GM23338 (cell line): ENCODE measurements around the gene AURKAIP1.

Experiments used
- CREB1 ChIP-seq: fragments of 250-450 bp; sonication (Bioruptor Pico); IDR thresholded peaks from 2 replicates; pipeline ENCODE4 v1.5.0; 2020; ENCODE audit warnings: low read depth, mild to moderate bottlenecking, moderate library complexity
- CTCF ChIP-seq, 2 experiments: fragments of 200-600 bp in 1 of 2; sonication (generic) in 1 of 2; conservative IDR thresholded peaks; 2 replicates each; pipeline versions ENCODE4 v1.5.1 to v1.6.1; 2016 to 2017; ENCODE audit warnings: antibody characterized with exemption in 2 of 2, low read depth in 2 of 2, mild to moderate bottlenecking in 2 of 2, moderate library complexity in 1 of 2
- EZH2 ChIP-seq: fragments of 200-600 bp; sonication (generic); IDR thresholded peaks from one replicate; pipeline ENCODE4 v1.8.0; 2017; ENCODE audit warnings: antibody characterized with exemption, mild to moderate bottlenecking, low read depth; ENCODE audit not compliant: unreplicated experiment
- EZH2phosphoT487 ChIP-seq: fragments of 200-600 bp; sonication (generic); IDR thresholded peaks from one replicate; pipeline ENCODE4 v1.8.1; 2018; ENCODE audit warnings: antibody characterized with exemption; ENCODE audit not compliant: unreplicated experiment
- JUNB ChIP-seq: IDR thresholded peaks from one replicate; pipeline ENCODE4 v1.6.1; 2016; ENCODE audit warnings: antibody characterized with exemption; ENCODE audit not compliant: unreplicated experiment
- NANOG ChIP-seq: IDR thresholded peaks from 2 replicates; pipeline ENCODE4 v1.6.1; 2016; ENCODE audit warnings: antibody characterized with exemption, borderline replicate concordance
- POLR2AphosphoS5 ChIP-seq: IDR thresholded peaks from 2 replicates; pipeline ENCODE4 v1.6.1; 2016; ENCODE audit warnings: antibody characterized with exemption, low read depth
- REST ChIP-seq: IDR thresholded peaks from one replicate; pipeline ENCODE4 v1.6.1; 2018; ENCODE audit warnings: antibody characterized with exemption; ENCODE audit not compliant: unreplicated experiment
- ZNF114 ChIP-seq: fragments of 250-450 bp; sonication (Bioruptor Pico); IDR thresholded peaks from 2 replicates; pipeline ENCODE4 v1.5.0; 2020; ENCODE audit warnings: mild to moderate bottlenecking, moderate library complexity
- ZNF331 ChIP-seq: fragments of 250-450 bp; sonication (Bioruptor Pico); IDR thresholded peaks from 2 replicates; pipeline ENCODE4 v1.5.0; 2020; ENCODE audit warnings: low read depth, mild to moderate bottlenecking, moderate library complexity
- ZNF462 ChIP-seq: fragments of 250-450 bp; sonication (Bioruptor Pico); IDR thresholded peaks from 2 replicates; pipeline ENCODE4 v1.5.0; 2020; ENCODE audit warnings: mild to moderate bottlenecking, moderate library complexity

GRCh38 chr1:1329304-1330210 is 45.5 kb downstream of the AURKAIP1 start:
- TF ChIP-seq CTCF (conservative IDR thresholded peaks at IDR 0.05; ENCODE audit: low read depth in 2 of 2) (no peak), EZH2 (no peak), JUNB (no peak), CREB1 (CRISPR knock-in tag) (no peak), POLR2AphosphoS5 (no peak), EZH2phosphoT487 (no peak), ZNF331 (CRISPR knock-in tag) (no peak), NANOG (no peak), REST (no peak), ZNF462 (CRISPR knock-in tag) (no peak), ZNF114 (CRISPR knock-in tag) (no peak)
